Progenitor cell of endocrine pancreas (in vitro differentiated cells): ENCODE data around the gene PATE1. TPM values are rescaled to one million over a fixed set of nuclear protein-coding genes. Genes with fewer than 3 reads are reported as not detected.

Experiments used
- DNase-seq: peaks from one replicate; pipeline ENCODE4 v3.0.0; 2021; ENCODE audit warnings: low spot score; ENCODE audit not compliant: unreplicated experiment
- H3K27ac Mint-ChIP-seq: 2 replicates; pipeline ENCODE4 v1.8.0; 2021; ENCODE audit warnings: mild to moderate bottlenecking, moderate library complexity, mixed read lengths
- H3K27me3 Mint-ChIP-seq: 2 replicates; pipeline ENCODE4 v1.8.0; 2021; ENCODE audit warnings: mixed read lengths
- H3K36me3 Mint-ChIP-seq: 2 replicates; pipeline ENCODE4 v1.8.0; 2022; ENCODE audit warnings: mixed read lengths; ENCODE audit not compliant: insufficient read depth
- H3K4me1 Mint-ChIP-seq: 2 replicates; pipeline ENCODE4 v1.8.0; 2021; ENCODE audit warnings: low read depth, mixed read lengths
- H3K4me3 Mint-ChIP-seq: 2 replicates; pipeline ENCODE4 v1.8.0; 2021; ENCODE audit warnings: low read depth, mild to moderate bottlenecking, moderate library complexity, mixed read lengths
- H3K9me3 Mint-ChIP-seq: 2 replicates; pipeline ENCODE4 v1.8.0; 2021; ENCODE audit warnings: low read depth, mixed read lengths
- total RNA-seq: library from RNA; stranded (reverse); gene quantifications from 2 replicates; pipeline ENCODE4 v1.2.1, GENCODE V29; 2021
- TF ChIP-seq, protein P1 (sequence below): fragments of 200-600 bp; sonication (generic); IDR thresholded peaks from one replicate; pipeline ENCODE4 v1.5.0; 2021; ENCODE audit warnings: antibody characterized with exemption, mild to moderate bottlenecking; ENCODE audit not compliant: unreplicated experiment

PATE1 gene
- total RNA-seq, 1 donor from 2014 or later: not detected

DNA sequence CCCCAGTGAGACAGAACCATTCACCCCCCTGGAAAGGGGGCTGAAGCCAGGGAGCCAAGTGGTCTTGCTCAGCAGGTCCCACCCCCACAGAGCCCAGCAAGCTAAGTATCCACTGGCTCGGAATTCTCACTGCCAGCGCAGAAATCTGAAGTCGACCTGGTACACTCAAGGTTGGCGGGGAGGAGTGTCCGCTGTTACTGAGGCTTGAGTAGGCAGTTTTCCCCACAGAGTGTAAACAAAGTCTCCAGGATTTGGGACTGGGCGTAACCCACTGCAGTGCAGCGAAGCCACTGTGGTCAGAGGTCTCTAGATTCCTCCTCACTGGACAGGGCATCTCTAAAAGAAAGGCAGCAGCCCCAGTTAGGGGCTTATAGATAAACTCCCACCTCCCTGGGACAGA, 10.0 kb downstream of the PATE1 start:
- Mint-ChIP-seq H3K4me3 (no peak overlapping the region), H3K4me1 (no peaks in the 10 kb centered on the region), H3K36me3 (no peaks in the 10 kb centered on the region), H3K9me3 (peaks cover 18% of the 10 kb centered on the region), H3K27me3 (peaks cover 6% of the 10 kb centered on the region), H3K27ac (no peak overlapping the region)
- DNase-seq: no peak
- TF ChIP-seq, protein P1, sequence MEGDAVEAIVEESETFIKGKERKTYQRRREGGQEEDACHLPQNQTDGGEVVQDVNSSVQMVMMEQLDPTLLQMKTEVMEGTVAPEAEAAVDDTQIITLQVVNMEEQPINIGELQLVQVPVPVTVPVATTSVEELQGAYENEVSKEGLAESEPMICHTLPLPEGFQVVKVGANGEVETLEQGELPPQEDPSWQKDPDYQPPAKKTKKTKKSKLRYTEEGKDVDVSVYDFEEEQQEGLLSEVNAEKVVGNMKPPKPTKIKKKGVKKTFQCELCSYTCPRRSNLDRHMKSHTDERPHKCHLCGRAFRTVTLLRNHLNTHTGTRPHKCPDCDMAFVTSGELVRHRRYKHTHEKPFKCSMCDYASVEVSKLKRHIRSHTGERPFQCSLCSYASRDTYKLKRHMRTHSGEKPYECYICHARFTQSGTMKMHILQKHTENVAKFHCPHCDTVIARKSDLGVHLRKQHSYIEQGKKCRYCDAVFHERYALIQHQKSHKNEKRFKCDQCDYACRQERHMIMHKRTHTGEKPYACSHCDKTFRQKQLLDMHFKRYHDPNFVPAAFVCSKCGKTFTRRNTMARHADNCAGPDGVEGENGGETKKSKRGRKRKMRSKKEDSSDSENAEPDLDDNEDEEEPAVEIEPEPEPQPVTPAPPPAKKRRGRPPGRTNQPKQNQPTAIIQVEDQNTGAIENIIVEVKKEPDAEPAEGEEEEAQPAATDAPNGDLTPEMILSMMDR: no peak

GRCh38 chr11:125762445-125762844, 16.4 kb downstream of the PATE1 start:
- H3K36me3 Mint-ChIP-seq: no peaks in the 10 kb centered on the region
- H3K27ac Mint-ChIP-seq: no peak overlapping the region

GRCh38 chr11:125763483-125763882, 17.4 kb downstream of the PATE1 start:
- Mint-ChIP-seq H3K27ac (no peak overlapping the region), H3K9me3 (peaks cover 12% of the 10 kb centered on the region), H3K36me3 (no peaks in the 10 kb centered on the region), H3K27me3 (no peaks in the 10 kb centered on the region), H3K4me1 (peaks cover 8% of the 10 kb centered on the region), H3K4me3 (no peak overlapping the region)
- TF ChIP-seq, protein P1: no peak
- DNase-seq: no peak

More at GRCh38 chr11:125762445-125762844, 16.4 kb downstream of the PATE1 start:
- no peak for DNase-seq
- Mint-ChIP-seq H3K27me3 (no peaks in the 10 kb centered on the region), H3K4me1 (peaks cover 2% of the 10 kb centered on the region), H3K4me3 (no peak overlapping the region), H3K9me3 (peaks cover 14% of the 10 kb centered on the region)
- TF ChIP-seq, protein P1: no peak

GRCh38 chr11:125766251-125766650, 20.2 kb downstream of the PATE1 start:
- DNase-seq: no peak
- no peak overlapping the region for H3K4me3 Mint-ChIP-seq
- H3K36me3 Mint-ChIP-seq: no peaks in the 10 kb centered on the region
- peaks cover 8% of the 10 kb centered on the region for H3K4me1 Mint-ChIP-seq
- no peaks in the 10 kb centered on the region for H3K9me3 Mint-ChIP-seq
- peaks cover 13% of the 10 kb centered on the region for H3K27me3 Mint-ChIP-seq
- TF ChIP-seq, protein P1: no peak
- no peak overlapping the region for H3K27ac Mint-ChIP-seq

GRCh38 chr11:125768336-125769046, 22.4 kb downstream of the PATE1 start:
- H3K9me3 Mint-ChIP-seq: no peaks in the 10 kb centered on the region
- TF ChIP-seq, protein P1: no peak
- peaks cover 21% of the 10 kb centered on the region for H3K27me3 Mint-ChIP-seq
- no peak for DNase-seq
- H3K4me3 Mint-ChIP-seq: no peak overlapping the region
- no peaks in the 10 kb centered on the region for H3K36me3 Mint-ChIP-seq
- no peak overlapping the region for H3K27ac Mint-ChIP-seq
- peaks cover 8% of the 10 kb centered on the region for H3K4me1 Mint-ChIP-seq
